Activated naive CD8-positive, alpha-beta T cell treated with anti-CD3 and anti-CD28 coated beads, Interleukin-2, amount 10 ng/mL, durations not matched to agents 7 days and 5 days (primary cell): ENCODE results near the gene AGFG2. TPM values are rescaled to one million over a fixed set of nuclear protein-coding genes. Genes with fewer than 3 reads are reported as not detected.
A peak's percentile ranks its signal among the peaks of the same experiment; 100 is the strongest.

Source experiments
- ATAC-seq: fragments of 150-1000 bp; cut with Tn5 transposase; one replicate; pipeline ENCODE4 v1.10.0; 2021; ENCODE audit warnings: low read depth, moderate library complexity
- POLR2A ChIA-PET: fragments of 350-600 bp; sonication (Branson Sonifier 250); formaldehyde crosslinking; loops from one replicate; lab custom pipeline; 2021; ENCODE audit warnings: antibody characterized with exemption; lab: Charles Lee
- DNase-seq: peaks from one replicate; pipeline ENCODE4 v3.0.0; 2021
- H3K27ac Mint-ChIP-seq: one replicate; pipeline ENCODE4 v1.8.0; 2022; ENCODE audit warnings: mild to moderate bottlenecking, mixed read lengths
- H3K27me3 Mint-ChIP-seq: one replicate; pipeline ENCODE4 v1.8.0; 2022; ENCODE audit warnings: mild to moderate bottlenecking, moderate library complexity, mixed read lengths
- H3K36me3 Mint-ChIP-seq: one replicate; pipeline ENCODE4 v1.8.0; 2021; ENCODE audit warnings: mild to moderate bottlenecking, mixed read lengths
- H3K4me1 Mint-ChIP-seq: one replicate; pipeline ENCODE4 v1.8.0; 2021; ENCODE audit warnings: mixed read lengths
- H3K4me3 Mint-ChIP-seq: one replicate; pipeline ENCODE4 v1.8.0; 2022; ENCODE audit warnings: mild to moderate bottlenecking, moderate library complexity, mixed read lengths
- H3K9me3 Mint-ChIP-seq: one replicate; pipeline ENCODE4 v1.8.0; 2021; ENCODE audit warnings: mixed read lengths
- total RNA-seq, 2 experiments: library from RNA; stranded (reverse); gene quantifications; one replicate each; pipeline ENCODE4 v1.2.3, GENCODE V29; 2021

Gene AGFG2
- total RNA-seq, 2 experiments from 2014 or later, result 51.6 to 54.7 TPM

DNA sequence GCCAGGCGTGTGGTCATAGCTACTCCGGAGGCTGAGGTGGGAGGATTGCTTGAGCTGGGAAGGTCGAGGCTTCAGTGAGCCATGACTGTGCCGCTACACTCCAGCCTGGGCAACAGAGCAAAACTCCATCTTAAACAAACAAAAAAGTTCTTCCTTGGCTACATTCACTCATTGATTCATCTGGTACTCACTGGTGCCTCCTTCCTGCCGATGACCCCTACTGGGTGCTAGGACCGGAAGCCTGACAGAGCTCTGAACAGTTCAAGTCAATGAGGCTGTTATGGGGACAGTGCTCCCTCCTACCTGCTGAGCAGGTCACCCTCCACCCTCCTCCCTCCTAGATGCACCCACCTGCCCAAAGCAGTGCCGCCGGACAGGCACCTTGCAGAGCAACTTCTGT is 68.1 kb downstream of the AGFG2 start:
- peaks cover 14% of the 10 kb centered on the region for H3K27me3 Mint-ChIP-seq
- no peak for DNase-seq
- ATAC-seq, result no peak
- POLR2A ChIA-PET, result interaction anchor here (0.7 to 5.6 kb wide), 3 partner anchors 21 to 452 kb away, joined by 3 to 56 read pairs (median 3); partner anchors contain the start of genes FBXO24 and LRCH4
- H3K4me1 Mint-ChIP-seq, result peaks cover 29% of the 10 kb centered on the region
- no peak overlapping the region for H3K4me3 Mint-ChIP-seq
- H3K36me3 Mint-ChIP-seq, result no peaks in the 10 kb centered on the region
- no peak overlapping the region for H3K27ac Mint-ChIP-seq
- no peaks in the 10 kb centered on the region for H3K9me3 Mint-ChIP-seq

DNA sequence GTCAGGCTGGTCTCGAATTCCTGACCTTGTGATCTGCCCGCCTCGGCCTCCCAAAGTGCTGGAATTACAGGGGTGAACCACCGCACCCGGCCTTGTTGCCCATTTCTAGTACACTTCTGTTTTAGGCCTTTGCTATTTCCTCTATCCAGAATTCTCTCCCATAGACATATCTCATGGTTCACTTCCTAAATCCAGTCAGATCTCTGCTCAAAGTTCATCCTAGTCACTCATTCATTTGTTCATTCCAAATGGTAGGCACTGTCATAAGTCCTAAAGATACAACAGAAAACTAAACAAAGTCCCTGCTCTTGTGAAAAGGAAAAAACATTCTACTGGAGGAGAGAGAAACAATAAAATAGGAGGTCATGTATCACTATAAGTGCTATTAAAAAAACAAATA is 71.0 kb downstream of the AGFG2 start:
- H3K36me3 Mint-ChIP-seq, result peaks cover 4% of the 10 kb centered on the region
- H3K27me3 Mint-ChIP-seq, result peaks cover 14% of the 10 kb centered on the region
- H3K27ac Mint-ChIP-seq, result peak overlapping the region; percentile 2
- no peak for ATAC-seq
- DNase-seq, result no peak
- peaks cover 28% of the 10 kb centered on the region for H3K4me1 Mint-ChIP-seq
- POLR2A ChIA-PET, result interaction anchor here (5.9 kb wide), 1 partner anchor 24 kb away, joined by 73 read pairs; the partner anchor contains the start of genes FBXO24 and LRCH4
- no peaks in the 10 kb centered on the region for H3K9me3 Mint-ChIP-seq
- H3K4me3 Mint-ChIP-seq, result peak overlapping the region; percentile 13

DNA sequence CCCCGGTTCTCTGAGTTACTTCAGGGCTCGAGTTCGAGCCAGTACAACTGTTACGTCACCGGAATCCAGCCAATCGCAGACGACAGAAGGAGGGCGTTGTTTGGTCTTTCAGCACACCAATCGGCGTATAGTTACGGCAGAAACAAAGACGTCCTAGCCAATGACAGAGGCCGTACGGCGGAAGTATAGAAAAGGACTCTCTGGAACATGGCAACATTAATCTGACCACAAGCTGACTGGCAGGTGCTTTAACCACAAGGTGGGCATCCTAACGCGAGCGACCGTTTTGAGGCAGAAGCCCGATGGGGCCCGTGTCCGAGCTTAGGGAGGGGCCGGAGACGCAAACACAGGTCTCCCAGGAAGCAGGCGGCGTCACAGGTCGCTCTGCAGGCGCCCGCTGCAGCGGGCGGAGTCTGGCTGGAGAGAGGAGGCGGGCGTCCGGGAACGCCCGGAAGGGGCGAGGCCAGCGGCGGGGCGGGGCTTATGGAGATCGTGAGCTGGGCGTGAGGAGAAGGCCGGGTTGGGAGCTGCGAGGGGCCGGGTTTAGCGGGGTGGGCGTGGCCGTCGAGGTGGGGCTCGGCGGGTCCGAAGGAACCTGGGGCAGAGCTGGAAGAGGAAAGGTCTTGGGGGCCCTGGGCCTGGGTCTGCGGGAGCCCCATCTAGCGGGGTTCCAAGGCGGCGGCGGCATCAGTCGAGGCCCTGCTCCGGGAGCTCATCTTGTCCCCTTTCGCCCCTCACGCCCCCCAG is 73.2 kb downstream of the AGFG2 start, which contains the start of gene MOSPD3:
Gene MOSPD3, plus strand, starts transcription at position 558 of the 747 bp plus-strand sequence. CDS start 252 bp downstream, outside the sequence.
- H3K27me3 Mint-ChIP-seq, result peaks cover 7% of the 10 kb centered on the region
- DNase-seq (peak; percentile 100), ATAC-seq (peak; percentile 93)
- peaks cover 19% of the 10 kb centered on the region for H3K4me1 Mint-ChIP-seq
- peak within 1 kb of the TSS; percentile 100 for H3K27ac Mint-ChIP-seq
- H3K9me3 Mint-ChIP-seq, result no peaks in the 10 kb centered on the region
- POLR2A ChIA-PET, result interaction anchor here (0.5 to 5.9 kb wide), 22 partner anchors 9 to 279 kb away, joined by 3 to 73 read pairs (median 4); partner anchors contain the start of genes FBXO24, GIGYF1, GNB2 and LRCH4
- H3K4me3 Mint-ChIP-seq, result peak within 1 kb of the TSS; percentile 98
- peaks cover 4% of the 10 kb centered on the region for H3K36me3 Mint-ChIP-seq

DNA sequence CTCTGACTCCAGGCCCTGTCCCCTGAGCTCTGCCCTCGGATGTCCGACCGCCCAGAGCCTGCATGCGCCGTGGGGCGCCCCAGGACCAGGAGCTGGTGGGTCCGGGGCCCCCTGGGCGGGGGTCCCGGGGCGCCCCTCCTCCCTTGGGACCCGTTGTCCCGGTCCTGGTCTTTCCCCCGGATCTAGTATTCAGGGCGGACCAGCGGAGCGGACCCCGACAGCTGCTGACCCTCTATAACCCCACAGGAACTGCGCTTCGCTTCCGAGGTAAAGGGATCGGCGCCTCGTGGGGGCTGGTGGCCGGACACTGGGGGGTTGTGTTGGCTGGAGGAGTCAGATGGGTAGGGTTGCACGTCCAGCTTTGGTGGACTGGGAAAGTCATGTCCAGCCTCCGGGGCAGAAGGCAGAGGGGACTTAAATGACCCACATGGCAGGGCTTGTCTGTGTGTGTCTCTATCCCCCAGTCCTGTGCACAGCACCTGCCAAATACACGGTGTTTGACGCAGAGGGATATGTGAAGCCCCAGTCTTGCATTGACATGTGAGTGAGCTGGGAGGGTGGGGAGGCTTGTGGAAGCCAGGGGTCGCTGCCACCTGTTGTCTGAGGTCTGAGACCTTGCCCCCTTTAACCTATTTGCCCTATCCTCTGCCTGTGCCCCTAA is 73.9 kb downstream of the AGFG2 start:
- no peak for DNase-seq
- peak; percentile 9 for ATAC-seq
- Mint-ChIP-seq H3K27me3 (peaks cover 3% of the 10 kb centered on the region), H3K36me3 (peaks cover 4% of the 10 kb centered on the region), H3K4me1 (peaks cover 15% of the 10 kb centered on the region), H3K4me3 (peak overlapping the region; percentile 98), H3K27ac (peak overlapping the region; percentile 75), H3K9me3 (no peaks in the 10 kb centered on the region)
- POLR2A ChIA-PET, result interaction anchor here (0.8 to 5.9 kb wide), 20 partner anchors 8 to 278 kb away, joined by 3 to 73 read pairs (median 4); partner anchors contain the start of genes FBXO24, GIGYF1, GNB2 and LRCH4

- Mint-ChIP-seq H3K27me3 (peaks cover 3% of the 10 kb centered on the region), H3K27ac (peak overlapping the region; percentile 15), H3K4me1 (peaks cover 15% of the 10 kb centered on the region), H3K36me3 (peaks cover 4% of the 10 kb centered on the region), H3K9me3 (no peaks in the 10 kb centered on the region), H3K4me3 (peak overlapping the region; percentile 98)
- DNase-seq, result no peak
- POLR2A ChIA-PET, result interaction anchor here (0.7 to 5.9 kb wide), 12 partner anchors 13 to 239 kb away, joined by 3 to 73 read pairs (median 6); partner anchors contain the start of genes FBXO24, GNB2, LRCH4 and POP7
- no peak for ATAC-seq
These were observed 74.6 kb downstream of the AGFG2 start for GRCh38 chr7:100613412-100614175.

DNA sequence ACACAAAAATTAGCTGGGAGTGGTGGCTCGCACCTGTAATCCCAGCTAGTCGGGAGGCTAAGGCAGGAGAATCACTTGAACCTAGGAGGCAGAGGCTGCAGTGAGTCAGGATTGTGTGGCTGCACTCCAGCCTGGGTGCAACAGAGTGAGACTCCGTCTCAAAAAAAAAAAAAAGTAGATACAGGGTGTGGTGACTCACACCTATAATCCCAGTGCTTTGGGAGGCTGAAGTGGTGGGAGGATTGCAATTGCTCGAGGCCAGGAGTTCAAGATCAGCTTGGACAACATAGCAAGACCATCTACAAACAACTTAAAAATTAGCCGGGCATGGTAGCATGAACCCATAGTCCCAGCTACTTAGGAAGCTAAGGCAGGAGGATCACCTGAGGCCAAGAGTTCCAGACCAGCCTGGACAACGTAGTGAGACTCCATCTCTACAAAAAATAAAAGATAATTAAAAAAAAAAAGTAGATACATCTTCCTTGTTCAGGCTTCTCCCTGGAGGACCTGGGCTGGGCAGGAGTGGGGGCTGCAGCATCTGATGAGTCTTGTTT is 75.4 kb downstream of the AGFG2 start:
- Mint-ChIP-seq H3K4me3 (peak overlapping the region; percentile 98), H3K27ac (peak overlapping the region; percentile 15), H3K9me3 (no peaks in the 10 kb centered on the region), H3K4me1 (peaks cover 15% of the 10 kb centered on the region), H3K36me3 (peaks cover 4% of the 10 kb centered on the region), H3K27me3 (peaks cover 2% of the 10 kb centered on the region)
- no peak for DNase-seq
- POLR2A ChIA-PET, result interaction anchor here (0.7 to 5.9 kb wide), 7 partner anchors 9 to 238 kb away, joined by 3 to 73 read pairs (median 5); partner anchors contain the start of genes FBXO24, LRCH4, POP7 and SLC12A9
- ATAC-seq, result no peak

Other genes starting within 250 kb of the AGFG2 start
- not detected for gene SPDYE3, start 231.5 kb upstream of the AGFG2 start, total RNA-seq
- 10 to 100 TPM; 91.3 to 96.4 TPM for gene PILRB, start 181.1 kb upstream of the AGFG2 start, total RNA-seq
- 1 to 10 TPM; 4.1 to 5.1 TPM for gene PILRA, start 165.7 kb upstream of the AGFG2 start, total RNA-seq
- gene ZCWPW1, start 110.5 kb upstream of the AGFG2 start, total RNA-seq, result 1 to 10 TPM; 6.2 to 6.5 TPM
- gene MEPCE, start 109.4 kb upstream of the AGFG2 start, total RNA-seq, result 10 to 100 TPM; 48.5 to 49.0 TPM
- 10 to 100 TPM; 84.4 to 93.6 TPM for gene PPP1R35, start 102.7 kb upstream of the AGFG2 start, total RNA-seq
- 1 to 10 TPM; 3.5 to 5.9 TPM for gene SPACDR, start 74.9 kb upstream of the AGFG2 start, total RNA-seq
- 100 to 1,000 TPM; 157 to 159 TPM for gene TSC22D4, start 60.0 kb upstream of the AGFG2 start, total RNA-seq
- gene NYAP1, start 55.3 kb upstream of the AGFG2 start, total RNA-seq, result under 1 TPM; 0.42 to 0.54 TPM
- 10 to 100 TPM; 54.3 to 57.6 TPM for gene SAP25, start 34.7 kb downstream of the AGFG2 start, total RNA-seq
- gene LRCH4, start 46.9 kb downstream of the AGFG2 start, total RNA-seq, result 100 to 1,000 TPM; 239 to 258 TPM
- gene FBXO24, start 47.1 kb downstream of the AGFG2 start, total RNA-seq, result 1 to 10 TPM; 1.1 to 1.2 TPM
- 10 to 100 TPM; 14.4 to 16.4 TPM for gene PCOLCE, start 63.2 kb downstream of the AGFG2 start, total RNA-seq
- 10 to 100 TPM; 27.4 TPM for gene MOSPD3, start 73.3 kb downstream of the AGFG2 start, total RNA-seq
- gene TFR2, start 102.3 kb downstream of the AGFG2 start, total RNA-seq, result 10 to 100 TPM in 1 of 2 experiments, 1 to 10 TPM in 1; 9.1 to 11.0 TPM
- not detected for gene ACTL6B, start 117.2 kb downstream of the AGFG2 start, total RNA-seq
- 100 to 1,000 TPM; 203 to 216 TPM for gene GNB2, start 134.5 kb downstream of the AGFG2 start, total RNA-seq
- 10 to 100 TPM; 71.5 to 75.2 TPM for gene GIGYF1, start 155.0 kb downstream of the AGFG2 start, total RNA-seq
- gene POP7, start 166.9 kb downstream of the AGFG2 start, total RNA-seq, result 10 to 100 TPM; 29.6 to 32.8 TPM
- gene EPO, start 181.3 kb downstream of the AGFG2 start, total RNA-seq, result under 1 TPM in 1 of 2 experiments, not detected in 1; 0.22 TPM
- not detected for gene ZAN, start 194.4 kb downstream of the AGFG2 start, total RNA-seq